ENCODE measurements around the gene ZNF530. TPM values are rescaled to one million over a fixed set of nuclear protein-coding genes. Genes with fewer than 3 reads are reported as not detected.

ZNF530 gene
- total RNA-seq, 6 donors from 2014 or later: 1.7 to 7.3 (median 3.0) TPM

GRCh38 chr19:57559008-57559403 is 40.7 kb upstream of the ZNF530 start:
- WGBS, 2 donors: 0 to 1% methylated on average over 20 to 22 of the region's 22 CpGs
- H3K9me3 ChIP-seq: peaks cover 0 to 42% (median 29%) of the 10 kb centered on the region in 4 donors
- TF ChIP-seq POLR2AphosphoS5 (IDR thresholded peaks at IDR 0.05): no peak
- TF ChIP-seq, protein P1, sequence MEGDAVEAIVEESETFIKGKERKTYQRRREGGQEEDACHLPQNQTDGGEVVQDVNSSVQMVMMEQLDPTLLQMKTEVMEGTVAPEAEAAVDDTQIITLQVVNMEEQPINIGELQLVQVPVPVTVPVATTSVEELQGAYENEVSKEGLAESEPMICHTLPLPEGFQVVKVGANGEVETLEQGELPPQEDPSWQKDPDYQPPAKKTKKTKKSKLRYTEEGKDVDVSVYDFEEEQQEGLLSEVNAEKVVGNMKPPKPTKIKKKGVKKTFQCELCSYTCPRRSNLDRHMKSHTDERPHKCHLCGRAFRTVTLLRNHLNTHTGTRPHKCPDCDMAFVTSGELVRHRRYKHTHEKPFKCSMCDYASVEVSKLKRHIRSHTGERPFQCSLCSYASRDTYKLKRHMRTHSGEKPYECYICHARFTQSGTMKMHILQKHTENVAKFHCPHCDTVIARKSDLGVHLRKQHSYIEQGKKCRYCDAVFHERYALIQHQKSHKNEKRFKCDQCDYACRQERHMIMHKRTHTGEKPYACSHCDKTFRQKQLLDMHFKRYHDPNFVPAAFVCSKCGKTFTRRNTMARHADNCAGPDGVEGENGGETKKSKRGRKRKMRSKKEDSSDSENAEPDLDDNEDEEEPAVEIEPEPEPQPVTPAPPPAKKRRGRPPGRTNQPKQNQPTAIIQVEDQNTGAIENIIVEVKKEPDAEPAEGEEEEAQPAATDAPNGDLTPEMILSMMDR (IDR thresholded peaks at IDR 0.05): no peak
- no peak for TF ChIP-seq POLR2A (IDR thresholded peaks at IDR 0.05)
- TF ChIP-seq EP300 (IDR thresholded peaks at IDR 0.05): no peak
- DNase-seq: peak in 1 of 2 donors; percentile 26
- peaks cover 0 to 25% (median 22%) of the 10 kb centered on the region in 4 donors for H3K36me3 ChIP-seq
- no peaks in the 10 kb centered on the region for H3K27me3 ChIP-seq
- peaks cover 12 to 21% (median 16%) of the 10 kb centered on the region in 4 donors for H3K4me1 ChIP-seq
- peak overlapping the region; percentile 86 to 99 (median 94) for H3K4me3 ChIP-seq
- H3K27ac ChIP-seq: peak overlapping the region; percentile 35 to 78 (median 64)
- peak; percentile 38 to 68 for ATAC-seq (ENCODE audit: low FRiP score in 2 of 2)

DNA sequence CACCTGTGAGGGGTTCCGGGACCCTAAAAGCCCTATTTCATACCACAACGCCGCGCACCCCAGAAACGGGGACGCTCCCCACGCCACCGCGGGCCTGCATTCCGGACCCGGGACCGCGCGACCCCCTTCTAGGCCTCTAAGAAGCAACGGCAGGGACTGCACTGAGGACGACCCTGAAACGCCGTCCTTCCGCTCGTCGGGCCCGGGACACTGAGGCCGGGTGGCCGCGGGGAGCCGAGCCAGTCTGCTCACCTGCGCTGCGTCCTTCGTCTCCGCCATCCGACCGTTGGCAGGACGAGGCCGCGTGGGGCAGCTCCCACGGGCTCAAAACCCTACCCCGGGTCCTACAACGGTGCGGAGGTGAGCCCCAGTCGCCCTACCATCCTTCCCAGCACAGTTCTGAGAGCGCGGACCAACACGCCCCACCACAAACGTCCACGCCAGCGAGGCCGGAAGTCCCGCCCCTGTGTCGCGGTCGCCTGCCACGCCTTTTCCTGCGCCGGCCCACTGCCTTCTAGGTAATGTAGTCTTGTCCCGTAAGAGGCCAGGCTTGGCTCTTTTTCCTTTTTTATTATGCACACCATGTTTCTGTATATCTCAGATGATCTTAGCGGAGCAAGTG is 40.2 kb upstream of the ZNF530 start, which contains the start of gene ZNF550:
TSS of gene ZNF550 (minus strand) at position 460 of the 622 bp plus-strand sequence. CDS start at position 279, 181 bp downstream.
- H3K9me3 ChIP-seq: peaks cover 0 to 42% (median 28%) of the 10 kb centered on the region in 4 donors
- peak within 1 kb of the TSS; percentile 35 to 78 (median 64) for H3K27ac ChIP-seq
- H3K4me1 ChIP-seq: peaks cover 12 to 21% (median 16%) of the 10 kb centered on the region in 4 donors
- H3K4me3 ChIP-seq: peak within 1 kb of the TSS; percentile 86 to 99 (median 94)
- peak; percentile 59 to 82 for TF ChIP-seq POLR2AphosphoS5 (IDR thresholded peaks at IDR 0.05)
- no peak for TF ChIP-seq EP300 (IDR thresholded peaks at IDR 0.05)
- peak in 2 of 4 donors; percentile 46 to 66 for TF ChIP-seq POLR2A (IDR thresholded peaks at IDR 0.05)
- TF ChIP-seq, protein P1 (IDR thresholded peaks at IDR 0.05): no peak
- peak; percentile 98 to 100 for ATAC-seq (ENCODE audit: low FRiP score in 2 of 2)
- H3K36me3 ChIP-seq: peaks cover 0 to 20% (median 17%) of the 10 kb centered on the region in 4 donors
- no peaks in the 10 kb centered on the region for H3K27me3 ChIP-seq
- 0 to 1% methylated on average over 30 to 39 of the region's 56 CpGs for WGBS, 2 donors
- DNase-seq: peak; percentile 88 to 97

DNA sequence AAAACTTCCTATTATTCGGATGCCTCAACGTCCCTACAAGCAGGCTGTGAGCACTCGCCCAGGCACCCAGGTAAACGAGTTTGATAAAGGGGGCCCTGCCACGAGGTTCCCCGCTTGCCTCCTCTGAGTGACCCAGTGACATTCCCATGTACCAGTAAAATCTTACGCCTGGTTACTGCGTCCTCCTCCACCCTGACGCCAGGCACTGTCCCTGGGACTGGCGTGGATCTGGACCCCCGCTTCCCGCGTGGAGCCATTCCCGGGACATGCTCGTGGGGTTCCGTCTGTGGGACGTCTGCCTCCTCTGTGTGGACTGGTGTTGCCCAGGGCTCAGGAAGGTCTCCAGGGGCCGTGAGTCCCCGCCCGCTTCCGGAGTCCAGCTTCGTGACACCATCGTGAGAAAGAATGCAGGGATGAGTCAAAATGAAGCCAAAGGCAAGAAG is 39.6 kb upstream of the ZNF530 start:
- ATAC-seq (ENCODE audit: low FRiP score in 2 of 2) (peak in 1 of 2 donors; percentile 32), DNase-seq (peak in 1 of 2 donors; percentile 63)
- Histone ChIP-seq H3K4me3 (peak overlapping the region in 3 of 4 donors; percentile 86 to 95 (median 93)), H3K9me3 (peaks cover 4 to 42% (median 28%) of the 10 kb centered on the region in 4 donors), H3K27ac (peak overlapping the region; percentile 35 to 78 (median 48)), H3K36me3 (peaks cover 0 to 15% (median 12%) of the 10 kb centered on the region in 4 donors), H3K27me3 (no peaks in the 10 kb centered on the region), H3K4me1 (peaks cover 12 to 21% (median 16%) of the 10 kb centered on the region in 4 donors)
- TF ChIP-seq, protein P1 (IDR thresholded peaks at IDR 0.05): no peak
- TF ChIP-seq POLR2A (IDR thresholded peaks at IDR 0.05) (no peak), EP300 (IDR thresholded peaks at IDR 0.05) (no peak), POLR2AphosphoS5 (IDR thresholded peaks at IDR 0.05) (no peak)
- WGBS, 2 donors: 28 to 36% methylated on average over 23 of the region's 23 CpGs

GRCh38 chr19:57563547-57563946 is 36.1 kb upstream of the ZNF530 start:
- H3K9me3 ChIP-seq: peaks cover 25 to 73% (median 55%) of the 10 kb centered on the region in 4 donors
- peaks cover 5 to 18% (median 10%) of the 10 kb centered on the region in 4 donors for H3K4me1 ChIP-seq
- 50 to 65% methylated on average over 1 of the region's 1 CpG for WGBS, 2 donors
- ATAC-seq (ENCODE audit: low FRiP score in 2 of 2) (no peak), DNase-seq (no peak)
- no peaks in the 10 kb centered on the region for H3K27me3 ChIP-seq
- H3K27ac ChIP-seq: no peak overlapping the region
- no peaks in the 10 kb centered on the region for H3K36me3 ChIP-seq
- no peak overlapping the region for H3K4me3 ChIP-seq
- no peak for TF ChIP-seq POLR2AphosphoS5 (IDR thresholded peaks at IDR 0.05)
- TF ChIP-seq, protein P1 (IDR thresholded peaks at IDR 0.05): no peak
- no peak for TF ChIP-seq POLR2A (IDR thresholded peaks at IDR 0.05)
- TF ChIP-seq EP300 (IDR thresholded peaks at IDR 0.05): no peak

All from upper lobe of left lung (tissue), 6 donors.